Activated CD4-positive, alpha-beta memory T cell treated with anti-CD3 and anti-CD28 coated beads for 36 hours (primary cell): ENCODE data around the gene INTS12. TPM values are rescaled to one million over a fixed set of nuclear protein-coding genes. Genes with fewer than 3 reads are reported as not detected.
"Not testable (repeated sequence)": the region's sequence is repeated elsewhere in the genome, so short reads cannot be mapped to it uniquely, and the experiment has no call there.

ENCODE experiments used
- CTCF ChIA-PET: fragments of 350-600 bp; sonication (Branson Sonifier 250); formaldehyde crosslinking; loops from one replicate; lab custom pipeline; 2021; ENCODE audit warnings: antibody characterized with exemption, inconsistent platforms; lab: Charles Lee
- POLR2A ChIA-PET: fragments of 350-600 bp; sonication (Branson Sonifier 250); formaldehyde crosslinking; loops from one replicate; lab custom pipeline; 2021; ENCODE audit warnings: antibody characterized with exemption; lab: Charles Lee
- DNase-seq: peaks from one replicate; pipeline ENCODE4 v3.0.0-alpha.2; 2020
- H3K27ac Mint-ChIP-seq: one replicate; pipeline ENCODE4 v1.8.0; 2021; ENCODE audit warnings: mixed read lengths
- H3K27me3 Mint-ChIP-seq: one replicate; pipeline ENCODE4 v1.8.0; 2021; ENCODE audit warnings: mixed read lengths
- H3K36me3 Mint-ChIP-seq: one replicate; pipeline ENCODE4 v1.8.0; 2021; ENCODE audit warnings: mixed read lengths
- H3K4me1 Mint-ChIP-seq: one replicate; pipeline ENCODE4 v1.8.0; 2021; ENCODE audit warnings: low read depth, mixed read lengths
- H3K4me3 Mint-ChIP-seq: one replicate; pipeline ENCODE4 v1.8.0; 2021; ENCODE audit warnings: mild to moderate bottlenecking, mixed read lengths
- H3K9me3 Mint-ChIP-seq: one replicate; pipeline ENCODE4 v1.8.0; 2021; ENCODE audit warnings: mixed read lengths
- intact Hi-C: fragments of 100-400 bp; cut with micrococcal nuclease; formaldehyde crosslinking; loops from one replicate; pipeline ENCODE4 v1.15.1; 2023
- total RNA-seq, 2 experiments: library from RNA; stranded (reverse); gene quantifications; one replicate each; pipeline ENCODE4 v1.2.3, GENCODE V29; 2021

Gene INTS12
- 10 to 100 TPM; 19.6 to 22.7 TPM for total RNA-seq

DNA sequence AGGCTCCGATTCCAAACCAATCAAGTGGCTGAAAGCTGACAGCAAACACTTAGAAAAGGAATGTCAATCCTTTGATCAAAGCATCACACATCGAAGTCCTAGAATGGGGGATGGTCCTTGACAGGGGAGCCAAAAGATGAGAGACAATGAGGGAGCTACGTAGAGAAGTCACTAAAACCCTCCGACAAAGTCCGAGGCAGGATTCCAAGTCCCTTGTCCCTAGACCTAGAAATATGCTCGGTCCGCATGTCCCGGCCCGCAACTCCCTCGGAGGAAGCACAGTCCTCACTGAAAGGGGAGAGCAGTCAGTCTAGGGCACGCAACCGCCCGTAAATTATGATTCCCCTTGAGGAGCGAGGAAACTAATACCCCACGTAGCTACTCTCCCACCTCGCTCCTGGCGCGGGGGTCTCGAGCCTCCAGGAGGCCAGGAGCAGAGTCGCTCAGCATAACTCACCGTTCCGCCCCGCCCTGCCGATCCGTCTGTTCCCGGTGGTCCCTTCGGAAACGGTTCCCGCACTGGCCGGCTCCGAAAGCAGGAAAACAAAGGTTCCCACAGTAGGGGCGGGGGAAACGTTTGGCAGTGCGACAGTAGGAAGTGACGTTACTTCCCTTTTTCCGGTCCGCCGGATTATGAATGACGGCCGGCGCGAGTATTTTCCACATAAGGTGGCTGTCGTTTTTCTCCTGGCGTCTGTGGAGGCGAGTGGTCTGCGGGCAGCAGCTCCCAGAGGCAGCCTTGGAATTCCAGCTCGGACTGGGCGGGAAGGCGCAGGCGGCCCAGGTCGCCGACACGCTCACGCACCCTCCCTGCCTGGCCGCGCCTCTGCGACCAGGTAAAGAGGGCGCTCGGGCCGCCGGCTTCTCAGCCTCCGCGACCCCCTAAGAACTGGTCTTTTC is at the start of gene INTS12, which contains the start of gene GSTCD:
INTS12 (minus strand) TSS at position 509 of the 900 bp plus-strand sequence. CDS start 8,684 bp downstream, outside the sequence.
GSTCD (plus strand) TSS at position 604 of the 900 bp plus-strand sequence. CDS start 8,830 bp downstream, outside the sequence.
- peak; percentile 93 for DNase-seq
- H3K36me3 Mint-ChIP-seq, result peaks cover 5% of the 10 kb centered on the region
- peaks cover 27% of the 10 kb centered on the region for H3K4me1 Mint-ChIP-seq
- no peaks in the 10 kb centered on the region for H3K27me3 Mint-ChIP-seq
- intact Hi-C loops, result loop anchor here (1.0 to 10.0 kb wide), 6 partner anchors 235 to 648 kb away; partner anchors contain the start of gene TET2
- peak within 1 kb of the TSS; percentile 98 for H3K4me3 Mint-ChIP-seq
- ChIA-PET POLR2A (no interaction called here), CTCF (interaction anchor here (1.2 to 1.4 kb wide), 2 partner anchors 9 to 562 kb away, joined by 3 read pairs; partner anchors contain the start of gene TET2)
- H3K27ac Mint-ChIP-seq, result peak within 1 kb of the TSS; percentile 86
- no peaks in the 10 kb centered on the region for H3K9me3 Mint-ChIP-seq

- intact Hi-C loops, result no loop called here
- Mint-ChIP-seq H3K27ac (no peak overlapping the region), H3K27me3 (no peaks in the 10 kb centered on the region), H3K36me3 (no peaks in the 10 kb centered on the region), H3K4me3 (no peak overlapping the region), H3K9me3 (no peaks in the 10 kb centered on the region), H3K4me1 (no peaks in the 10 kb centered on the region)
- DNase-seq, result no peak
- ChIA-PET POLR2A (no interaction called here), CTCF (no interaction called here)
Observed at GRCh38 chr4:105755375-105755774, 46.9 kb upstream of the INTS12 start.

GRCh38 chr4:105753361-105753760 is 44.9 kb upstream of the INTS12 start:
- CTCF ChIA-PET, result no interaction called here
- POLR2A ChIA-PET, result no interaction called here

DNA sequence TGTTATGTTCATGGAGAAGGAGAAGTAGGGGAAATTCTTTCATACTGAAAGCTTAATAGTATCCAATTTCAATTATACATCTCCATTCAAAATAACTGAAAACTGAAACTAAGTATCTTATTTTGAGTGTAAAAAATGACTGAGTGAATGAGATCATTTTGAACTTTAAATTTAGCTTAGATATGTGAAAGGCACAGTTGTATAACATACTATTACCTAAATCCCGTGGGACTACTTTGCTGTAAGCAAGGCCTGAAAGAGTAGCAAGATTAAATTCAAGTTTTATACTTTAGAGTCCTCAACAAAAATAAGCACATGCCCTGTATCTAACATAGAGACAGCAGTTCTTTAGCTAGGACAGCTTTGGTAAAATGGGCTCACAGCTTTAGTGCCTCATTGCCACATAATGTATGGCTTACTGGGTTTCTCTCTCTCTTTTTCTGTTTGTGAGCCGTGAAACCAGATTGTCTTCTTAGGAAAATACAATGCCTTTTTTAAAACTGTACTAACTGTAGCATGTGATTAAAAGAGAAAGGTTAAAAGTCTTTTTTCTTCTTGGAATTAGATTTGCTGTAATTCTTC is 43.3 kb upstream of the INTS12 start:
- no peaks in the 10 kb centered on the region for H3K9me3 Mint-ChIP-seq
- H3K36me3 Mint-ChIP-seq, result no peaks in the 10 kb centered on the region
- no peak for DNase-seq
- CTCF ChIA-PET, result no interaction called here
- H3K4me1 Mint-ChIP-seq, result no peaks in the 10 kb centered on the region
- no peak overlapping the region for H3K27ac Mint-ChIP-seq
- H3K27me3 Mint-ChIP-seq, result no peaks in the 10 kb centered on the region
- intact Hi-C loops, result no loop called here
- POLR2A ChIA-PET, result no interaction called here
- no peak overlapping the region for H3K4me3 Mint-ChIP-seq

More at GRCh38 chr4:105753361-105753760, 44.9 kb upstream of the INTS12 start:
- no peaks in the 10 kb centered on the region for H3K36me3 Mint-ChIP-seq
- no peaks in the 10 kb centered on the region for H3K4me1 Mint-ChIP-seq
- no peaks in the 10 kb centered on the region for H3K27me3 Mint-ChIP-seq
- DNase-seq, result no peak
- H3K27ac Mint-ChIP-seq, result no peak overlapping the region
- H3K9me3 Mint-ChIP-seq, result no peaks in the 10 kb centered on the region
- intact Hi-C loops, result no loop called here
- no peak overlapping the region for H3K4me3 Mint-ChIP-seq

DNA sequence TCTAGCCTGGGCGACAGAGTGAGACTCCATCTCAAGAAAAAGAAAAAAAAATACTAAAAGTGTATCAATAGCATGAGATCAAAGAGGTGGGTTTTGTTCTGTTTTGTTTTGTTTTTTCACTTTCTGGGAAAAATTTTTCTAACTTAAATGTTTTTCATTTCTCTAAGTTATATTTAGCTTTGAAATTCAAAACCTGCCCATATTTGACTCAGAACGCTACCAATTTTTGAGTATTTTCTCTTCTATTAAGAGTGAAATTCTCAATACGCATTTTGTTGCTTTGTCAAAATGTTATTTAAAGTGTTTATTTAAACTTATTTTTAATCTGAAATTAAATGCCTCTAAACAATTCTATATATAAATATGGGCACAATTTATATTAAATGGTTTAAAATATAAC is 39.7 kb upstream of the INTS12 start:
- no peaks in the 10 kb centered on the region for H3K4me1 Mint-ChIP-seq
- CTCF ChIA-PET, result no interaction called here

DNA sequence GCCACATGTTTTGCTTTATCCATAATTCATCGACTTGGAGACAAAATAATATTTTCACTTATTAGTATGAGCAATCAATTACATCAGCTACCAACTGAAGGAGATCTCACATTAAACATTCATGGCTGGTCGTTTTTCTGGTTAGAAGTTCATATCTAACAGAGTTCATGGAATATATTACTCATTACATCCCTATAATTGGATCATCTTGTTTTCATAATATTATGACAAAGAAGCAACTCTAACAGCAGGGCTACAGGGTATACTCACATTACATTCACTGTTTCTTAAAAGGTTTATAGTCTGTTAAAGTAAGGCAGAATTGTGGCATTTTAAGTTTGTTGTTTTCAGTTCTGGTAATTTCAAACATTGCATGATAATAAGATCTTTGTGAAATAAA is 33.1 kb upstream of the INTS12 start:
- H3K36me3 Mint-ChIP-seq, result peaks cover 42% of the 10 kb centered on the region
- no peak overlapping the region for H3K27ac Mint-ChIP-seq
- no peak overlapping the region for H3K4me3 Mint-ChIP-seq
- peaks cover 24% of the 10 kb centered on the region for H3K9me3 Mint-ChIP-seq
- ChIA-PET CTCF (no interaction called here), POLR2A (no interaction called here)
- H3K4me1 Mint-ChIP-seq, result no peaks in the 10 kb centered on the region
- intact Hi-C loops, result no loop called here
- no peaks in the 10 kb centered on the region for H3K27me3 Mint-ChIP-seq
- DNase-seq, result no peak

More for the DNA sequence above, 39.7 kb upstream of the INTS12 start:
- H3K27me3 Mint-ChIP-seq, result no peaks in the 10 kb centered on the region
- no peaks in the 10 kb centered on the region for H3K9me3 Mint-ChIP-seq
- H3K27ac Mint-ChIP-seq, result no peak overlapping the region
- DNase-seq, result no peak
- intact Hi-C loops, result no loop called here
- POLR2A ChIA-PET, result interaction anchor here (0.7 kb wide), 1 partner anchor 279 kb away, joined by 4 read pairs; no protein-coding TSS in a partner anchor
- H3K4me3 Mint-ChIP-seq, result no peak overlapping the region
- H3K36me3 Mint-ChIP-seq, result peaks cover 2% of the 10 kb centered on the region

- intact Hi-C loops, H3K4me1 Mint-ChIP-seq, POLR2A ChIA-PET, H3K4me3 Mint-ChIP-seq, CTCF ChIA-PET, DNase-seq, H3K27me3 Mint-ChIP-seq, H3K27ac Mint-ChIP-seq: not testable (repeated sequence)
- Mint-ChIP-seq H3K9me3 (peaks cover 49% of the 10 kb centered on the region), H3K36me3 (peaks cover 80% of the 10 kb centered on the region)
Observed at GRCh38 chr4:105735217-105735616, 26.7 kb upstream of the INTS12 start.

DNA sequence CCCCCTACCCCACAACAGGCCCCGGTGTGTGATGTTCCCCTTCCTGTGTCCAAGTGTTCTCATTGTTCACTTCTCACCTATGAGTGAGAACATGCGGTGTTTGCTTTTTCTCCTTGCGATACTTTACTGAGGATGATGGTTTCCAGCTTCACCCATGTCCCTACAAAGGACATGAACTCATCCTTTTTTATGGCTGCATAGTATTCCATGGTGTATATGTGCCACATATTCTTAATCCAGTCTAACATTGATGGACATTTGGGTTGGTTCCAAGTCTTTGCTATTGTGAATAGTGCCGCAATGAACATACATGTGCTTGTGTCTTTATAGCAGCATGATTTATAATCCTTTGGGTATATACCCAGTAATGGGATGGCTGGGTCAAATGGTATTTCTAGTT is 21.4 kb upstream of the INTS12 start:
- CTCF ChIA-PET, H3K4me3 Mint-ChIP-seq, H3K4me1 Mint-ChIP-seq, POLR2A ChIA-PET, H3K27me3 Mint-ChIP-seq, intact Hi-C loops, H3K27ac Mint-ChIP-seq, DNase-seq: not testable (repeated sequence)
- Mint-ChIP-seq H3K36me3 (peaks cover 49% of the 10 kb centered on the region), H3K9me3 (peaks cover 23% of the 10 kb centered on the region)

GRCh38 chr4:105725623-105726022 is 17.1 kb upstream of the INTS12 start:
- no peaks in the 10 kb centered on the region for H3K27me3 Mint-ChIP-seq

GRCh38 chr4:105719204-105719603 is 10.7 kb upstream of the INTS12 start:
- no peak for DNase-seq
- peaks cover 3% of the 10 kb centered on the region for H3K4me1 Mint-ChIP-seq
- H3K27ac Mint-ChIP-seq, result no peak overlapping the region

More at GRCh38 chr4:105725623-105726022, 17.1 kb upstream of the INTS12 start:
- CTCF ChIA-PET, result no interaction called here
- DNase-seq, result no peak
- Mint-ChIP-seq H3K4me1 (no peaks in the 10 kb centered on the region), H3K36me3 (peaks cover 18% of the 10 kb centered on the region), H3K9me3 (peaks cover 7% of the 10 kb centered on the region), H3K27ac (no peak overlapping the region), H3K4me3 (no peak overlapping the region)
- POLR2A ChIA-PET, result no interaction called here
- intact Hi-C loops, result no loop called here

GRCh38 chr4:105715692-105716278 is 7.3 kb upstream of the INTS12 start:
- Mint-ChIP-seq H3K36me3 (peaks cover 5% of the 10 kb centered on the region), H3K4me3 (no peak overlapping the region), H3K27me3 (no peaks in the 10 kb centered on the region), H3K27ac (no peak overlapping the region), H3K9me3 (no peaks in the 10 kb centered on the region), H3K4me1 (peaks cover 3% of the 10 kb centered on the region)
- intact Hi-C loops, result loop anchor here (1.0 kb wide), 1 partner anchor 194 kb away; no protein-coding TSS in a partner anchor
- POLR2A ChIA-PET, result no interaction called here
- CTCF ChIA-PET, result interaction anchor here (0.7 to 1.4 kb wide), 6 partner anchors 11 to 195 kb away, joined by 3 to 5 read pairs (median 4); no protein-coding TSS in a partner anchor
- DNase-seq, result no peak

More at GRCh38 chr4:105719204-105719603, 10.7 kb upstream of the INTS12 start:
- intact Hi-C loops, result no loop called here
- Mint-ChIP-seq H3K9me3 (no peaks in the 10 kb centered on the region), H3K27me3 (no peaks in the 10 kb centered on the region), H3K36me3 (peaks cover 7% of the 10 kb centered on the region), H3K4me3 (no peak overlapping the region)
- ChIA-PET POLR2A (no interaction called here), CTCF (interaction anchor here (1.1 kb wide), 1 partner anchor 10 kb away, joined by 3 read pairs; no protein-coding TSS in a partner anchor)
